ENCODE results near the gene CDC26.

- TF ChIP-seq CTCF (IDR thresholded peaks at IDR 0.05) (no peak), POLR2A (IDR thresholded peaks at IDR 0.05) (no peak)
Measured at GRCh38 chr9:113245894-113246293, 29.5 kb downstream of the CDC26 start.

All from vagina (tissue), 2 donors.